Ishikawa (cell line): ENCODE measurements around the gene PTPRA.

Experiments used
- EP300 ChIP-seq: IDR thresholded peaks from 2 replicates; pipeline ENCODE4 v1.6.1; 2012; ENCODE audit warnings: borderline replicate concordance
- RAD21 ChIP-seq: IDR thresholded peaks from 2 replicates; pipeline ENCODE4 v1.6.1; 2012; ENCODE audit warnings: low read depth
- TF ChIP-seq, protein P1 (sequence below): IDR thresholded peaks from 2 replicates; pipeline ENCODE4 v1.6.1; 2012

DNA sequence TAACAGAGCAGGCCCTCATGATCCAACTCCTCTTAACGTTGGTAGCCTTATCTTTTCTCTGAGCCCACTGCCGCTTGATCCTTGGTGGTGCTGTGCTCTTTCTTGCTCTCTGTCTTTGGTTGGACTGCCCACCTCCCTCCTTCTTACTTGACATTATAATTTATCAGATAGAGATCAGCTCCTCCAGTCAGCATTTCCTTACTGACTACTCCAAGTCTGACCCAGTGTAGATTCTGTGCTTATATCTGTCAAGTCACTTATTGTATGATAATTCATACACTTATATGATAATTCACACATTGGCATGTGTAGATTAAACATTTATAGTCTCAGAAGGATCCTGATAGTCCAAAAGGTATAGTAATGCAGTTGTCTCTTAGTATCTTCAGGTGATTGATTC, 18.1 kb downstream of the PTPRA start:
- no peak for TF ChIP-seq EP300
- TF ChIP-seq RAD21, result no peak
- TF ChIP-seq, protein P1, sequence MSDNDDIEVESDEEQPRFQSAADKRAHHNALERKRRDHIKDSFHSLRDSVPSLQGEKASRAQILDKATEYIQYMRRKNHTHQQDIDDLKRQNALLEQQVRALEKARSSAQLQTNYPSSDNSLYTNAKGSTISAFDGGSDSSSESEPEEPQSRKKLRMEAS, result no peak
